OCI-LY7 (cell line): Measurements from ENCODE around the gene CCDC178. TPM values are rescaled to one million over a fixed set of nuclear protein-coding genes. Genes with fewer than 3 reads are reported as not detected.

Experiments
- Bru-seq: library from RNA; stranded (reverse); fragments of 400-500 nt; gene quantifications from one replicate; lab custom pipeline; 2021; lab: Mats Ljungman, UMichigan
- BruChase-seq, 2 experiments: library from RNA; stranded (reverse); fragments of 400-500 nt; gene quantifications; one replicate each; lab custom pipeline; 2021; lab: Mats Ljungman, UMichigan
- BruUV-seq: library from RNA; stranded (reverse); fragments of 400-500 nt; replicated peaks from 2 replicates; lab custom pipeline; 2021; lab: Mats Ljungman, UMichigan
- CTCF ChIA-PET: fragments of 300-600 bp; sonication (Branson Sonifier 250); formaldehyde crosslinking; loops from one replicate; lab custom pipeline; 2022; ENCODE audit warnings: antibody characterized with exemption; ENCODE audit not compliant: unreplicated experiment; lab: Charles Lee
- POLR2A ChIA-PET: fragments of 300-600 bp; sonication (Branson Sonifier 250); formaldehyde crosslinking; loops from one replicate; lab custom pipeline; 2022; ENCODE audit warnings: antibody characterized with exemption; lab: Charles Lee
- DNase-seq: peaks from one replicate; pipeline ENCODE4 v3.0.0-alpha.2; 2015; ENCODE audit warnings: low spot score
- H2AFZ ChIP-seq: fragments of 200-600 bp; sonication (generic), shearing (Covaris generic); 2 replicates; pipeline ENCODE4 v1.6.1; 2014; ENCODE audit warnings: mild to moderate bottlenecking, antibody characterized with exemption, low read length, moderate library complexity
- H3K27ac ChIP-seq: fragments of 200-600 bp; sonication (generic); 2 replicates; pipeline ENCODE4 v1.5.1; 2014; ENCODE audit warnings: mixed run types, low read depth, mild to moderate bottlenecking, moderate library complexity, low read length, inconsistent platforms; ENCODE audit not compliant: poor library complexity, severe bottlenecking
- H3K36me3 ChIP-seq: fragments of 200-600 bp; sonication (generic); 2 replicates; pipeline ENCODE4 v1.6.1; 2014; ENCODE audit warnings: mild to moderate bottlenecking, antibody characterized with exemption, low read length, moderate library complexity, mixed read lengths; ENCODE audit not compliant: insufficient read depth
- H3K4me1 ChIP-seq: fragments of 200-600 bp; sonication (generic); 2 replicates; pipeline ENCODE4 v1.5.1; 2014; ENCODE audit warnings: mild to moderate bottlenecking, low read length; ENCODE audit not compliant: insufficient read depth, poor library complexity, severe bottlenecking
- H3K4me2 ChIP-seq: fragments of 200-600 bp; sonication (generic); 2 replicates; pipeline ENCODE4 v1.6.1; 2014; ENCODE audit warnings: mild to moderate bottlenecking, low read length
- H3K4me3 ChIP-seq: fragments of 200-600 bp; sonication (generic); 2 replicates; pipeline ENCODE4 v1.5.1; 2014; ENCODE audit warnings: mild to moderate bottlenecking, low read depth, low read length; ENCODE audit not compliant: poor library complexity, severe bottlenecking
- H3K79me2 ChIP-seq: fragments of 200-600 bp; sonication (generic); 2 replicates; pipeline ENCODE4 v1.6.1; 2016; ENCODE audit warnings: low read depth, mild to moderate bottlenecking, low read length, moderate library complexity, mixed read lengths; ENCODE audit not compliant: insufficient read depth
- H3K9me2 ChIP-seq: fragments of 200-600 bp; sonication (generic); 2 replicates; pipeline ENCODE4 v1.6.1; 2016; ENCODE audit warnings: mild to moderate bottlenecking, low read length, mixed read lengths; ENCODE audit not compliant: insufficient read depth
- H3K9me3 ChIP-seq: fragments of 200-600 bp; sonication (generic); 2 replicates; pipeline ENCODE4 v1.6.1; 2014; ENCODE audit warnings: mild to moderate bottlenecking, mixed run types, low read length, mixed read lengths
- H4K20me1 ChIP-seq: fragments of 200-600 bp; sonication (generic); 2 replicates; pipeline ENCODE4 v1.6.1; 2014; ENCODE audit warnings: mild to moderate bottlenecking, antibody characterized with exemption, low read length, moderate library complexity, mixed read lengths; ENCODE audit not compliant: insufficient read depth
- CTCF ChIP-seq: fragments of 200-600 bp; sonication (generic); conservative IDR thresholded peaks from 2 replicates; pipeline ENCODE4 v1.5.1; 2014; ENCODE audit warnings: mild to moderate bottlenecking, antibody characterized with exemption, low read length, moderate library complexity, mixed read lengths
- EZH2phosphoT487 ChIP-seq: fragments of 200-600 bp; sonication (generic); IDR thresholded peaks from 2 replicates; pipeline ENCODE4 v1.6.1; 2018; ENCODE audit warnings: low read depth, borderline replicate concordance, mild to moderate bottlenecking, mixed run types, antibody characterized with exemption, low read length, moderate library complexity, mixed read lengths
- intact Hi-C: fragments of 100-400 bp; cut with micrococcal nuclease; formaldehyde crosslinking; loops from one replicate; pipeline ENCODE4 v1.10.0; 2022; ENCODE audit not compliant: unreplicated experiment
- long read RNA-seq: library from polyadenylated mRNA; stranded (forward); transcript quantifications from one replicate; pipeline ENCODE4 v2.0.0, GENCODE V29; 2022
- total RNA-seq, 2 experiments: library from RNA; depleted of rRNA in 1 of 2; stranded (reverse); fragments of >200 nt in 1 of 2; shearing (Covaris generic) in 1 of 2; gene quantifications; 2 replicates each; pipeline ENCODE4 v1.2.3, GENCODE V29; 2014 to 2022

CCDC178 gene
- total RNA-seq (2014; rRNA removed; shearing (Covaris generic)) (not detected in 2 replicates), total RNA-seq (2022) (not detected in 2 replicates), Bru-seq, nascent RNA (percentile 1 among the genes with signal in this experiment), BruChase-seq, experiment 1, labeled RNA remaining after a 6-hour chase (percentile 1 among the genes with signal in this experiment), BruChase-seq, experiment 2, labeled RNA remaining after a 2-hour chase (percentile 0 among the genes with signal in this experiment)
- long read RNA-seq = 0 reads

- DNase-seq = peak; percentile 8
- ChIA-PET CTCF (no interaction called here), POLR2A (no interaction called here)
- H3K36me3 ChIP-seq = no peaks in the 10 kb centered on the region
- no peaks in the 10 kb centered on the region for H3K9me3 ChIP-seq
- H3K79me2 ChIP-seq = no peaks in the 10 kb centered on the region
- no peaks in the 10 kb centered on the region for H4K20me1 ChIP-seq
- TF ChIP-seq CTCF (peak; percentile 32; the same call in 1 of the 2 replicates), EZH2phosphoT487 (no peak)
- no peaks in the 10 kb centered on the region for H3K9me2 ChIP-seq
- no peaks in the 10 kb centered on the region for H3K4me1 ChIP-seq
- H2AFZ ChIP-seq = no peak within 1 kb of the TSS
- H3K4me2 ChIP-seq = no peak within 1 kb of the TSS
- no TSS peak for BruUV-seq
- intact Hi-C loops = no loop called here
- H3K27ac ChIP-seq = no peak within 1 kb of the TSS
- no peak within 1 kb of the TSS for H3K4me3 ChIP-seq
These were observed at the start of gene CCDC178 for GRCh38 chr18:33440060-33441043. TSS of gene CCDC178 (minus strand) at chr18:33440721. CDS start at chr18:33412088, 28,633 bp downstream.

- no peaks in the 10 kb centered on the region for H3K4me1 ChIP-seq
- H3K36me3 ChIP-seq = no peaks in the 10 kb centered on the region
- H2AFZ ChIP-seq = no peak overlapping the region
- ChIA-PET POLR2A (no interaction called here), CTCF (no interaction called here)
- H3K79me2 ChIP-seq = no peaks in the 10 kb centered on the region
- DNase-seq = no peak
- H3K4me3 ChIP-seq = no peak overlapping the region
- no peaks in the 10 kb centered on the region for H3K9me3 ChIP-seq
- BruUV-seq = no TSS peak
- intact Hi-C loops = no loop called here
- no peak overlapping the region for H3K4me2 ChIP-seq
- H3K27ac ChIP-seq = no peak overlapping the region
- no peaks in the 10 kb centered on the region for H4K20me1 ChIP-seq
- no peaks in the 10 kb centered on the region for H3K9me2 ChIP-seq
- TF ChIP-seq CTCF = no peak
- no peak for TF ChIP-seq EZH2phosphoT487
These were observed 43.4 kb upstream of the CCDC178 start for GRCh38 chr18:33483908-33484307.
